ENCODE measurements around the gene GPR137B.
"Not testable (repeated sequence)": the region's sequence is repeated elsewhere in the genome, so short reads cannot be mapped to it uniquely, and the experiment has no call there.

GPR137B gene

DNA sequence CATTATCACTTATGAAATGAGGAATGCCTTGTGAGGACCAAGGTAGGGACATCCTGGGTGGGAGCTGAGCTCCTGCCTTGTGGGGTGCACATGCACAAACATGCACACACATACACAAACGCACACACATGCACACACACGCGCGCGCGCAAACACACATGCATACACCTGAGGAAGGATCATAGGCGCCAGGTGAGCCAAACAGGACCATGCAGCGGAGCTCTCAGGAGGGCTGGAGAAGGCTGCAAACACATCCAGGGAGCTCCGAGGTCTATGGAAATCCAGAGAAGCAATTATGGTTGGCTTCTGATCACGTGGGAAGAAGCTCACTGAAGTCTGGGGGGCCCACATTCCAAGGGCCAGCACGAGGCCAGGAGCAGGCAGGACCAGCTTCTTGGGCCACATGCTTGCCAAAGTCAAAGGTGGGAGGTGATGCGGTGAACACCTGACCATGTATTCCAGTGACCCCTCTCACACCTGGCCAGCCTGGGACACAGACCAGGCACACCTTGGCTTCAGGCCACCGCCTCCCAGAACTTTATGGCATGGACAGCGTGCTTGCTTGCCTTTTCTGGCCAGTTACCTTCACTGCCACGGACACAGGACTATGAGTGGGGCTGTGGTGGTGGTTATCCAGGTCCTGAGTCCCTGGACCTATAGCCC, 13.6 kb downstream of the GPR137B start:
- peak; percentile 61 for FAIRE-seq
- DNase-seq (ENCODE audit: insufficient read length, low spot score) = no peak
- peak; percentile 13; the same call in 1 of the 2 replicates for TF ChIP-seq POLR2AphosphoS5 (IDR thresholded peaks at IDR 0.05; ENCODE audit: low read depth, low read length)
- 0 out of 2 replicates have a peak, but pooled peaks have one; percentile 7 for TF ChIP-seq POLR2A (IDR thresholded peaks at IDR 0.05; ENCODE audit: low read depth, low read length)
- TF ChIP-seq SPI1 (IDR thresholded peaks at IDR 0.05; ENCODE audit: low read depth, low read length) = no peak

- FAIRE-seq (peak; percentile 98), DNase-seq (ENCODE audit: insufficient read length, low spot score) (peak; percentile 86)
- TF ChIP-seq PAX5 (IDR thresholded peaks at IDR 0.05; ENCODE audit: insufficient read depth, low read length, severe bottlenecking) (peak; percentile 4), POU2F2 (IDR thresholded peaks at IDR 0.05; ENCODE audit: low read depth, low read length) (peak; percentile 100), POLR2A (IDR thresholded peaks at IDR 0.05; ENCODE audit: low read depth, low read length) (peak; percentile 62; the same call in 1 of the 2 replicates), POLR2AphosphoS5 (IDR thresholded peaks at IDR 0.05; ENCODE audit: low read depth, low read length) (peak; percentile 85), TAF1 (IDR thresholded peaks at IDR 0.05; ENCODE audit: low read depth, low read length) (peak; percentile 24; the same call in 1 of the 2 replicates), SPI1 (IDR thresholded peaks at IDR 0.05; ENCODE audit: low read depth, low read length) (peak; percentile 86)
Measured at GRCh38 chr1:236156512-236157208, 14.3 kb downstream of the GPR137B start.

GRCh38 chr1:236158072-236158471, 15.7 kb downstream of the GPR137B start:
- not testable (repeated sequence) for DNase-seq (ENCODE audit: insufficient read length, low spot score)
- peak; percentile 47 for FAIRE-seq

GRCh38 chr1:236158719-236159118, 16.4 kb downstream of the GPR137B start:
- no peak for TF ChIP-seq SPI1 (IDR thresholded peaks at IDR 0.05; ENCODE audit: low read depth, low read length)
- no peak for TF ChIP-seq POLR2AphosphoS5 (IDR thresholded peaks at IDR 0.05; ENCODE audit: low read depth, low read length)
- TF ChIP-seq POU2F2 (IDR thresholded peaks at IDR 0.05; ENCODE audit: low read depth, low read length) = no peak
- no peak for TF ChIP-seq POLR2A (IDR thresholded peaks at IDR 0.05; ENCODE audit: low read depth, low read length)
- no peak for TF ChIP-seq PAX5 (IDR thresholded peaks at IDR 0.05; ENCODE audit: insufficient read depth, low read length, severe bottlenecking)
- no peak for TF ChIP-seq TAF1 (IDR thresholded peaks at IDR 0.05; ENCODE audit: low read depth, low read length)
- no peak for DNase-seq (ENCODE audit: insufficient read length, low spot score)
- FAIRE-seq = peak; percentile 52

- peak; percentile 52 for DNase-seq (ENCODE audit: insufficient read length, low spot score)
- peak; percentile 66 for FAIRE-seq
- peak; percentile 48 for TF ChIP-seq POLR2A (IDR thresholded peaks at IDR 0.05; ENCODE audit: low read depth, low read length)
- TF ChIP-seq POU2F2 (IDR thresholded peaks at IDR 0.05; ENCODE audit: low read depth, low read length) = no peak; the same call in 1 of the 2 replicates
- TF ChIP-seq SPI1 (IDR thresholded peaks at IDR 0.05; ENCODE audit: low read depth, low read length) = peak; percentile 68
- TF ChIP-seq PAX5 (IDR thresholded peaks at IDR 0.05; ENCODE audit: insufficient read depth, low read length, severe bottlenecking) = no peak
- TF ChIP-seq POLR2AphosphoS5 (IDR thresholded peaks at IDR 0.05; ENCODE audit: low read depth, low read length) = no peak; the same call in 1 of the 2 replicates
- no peak for TF ChIP-seq TAF1 (IDR thresholded peaks at IDR 0.05; ENCODE audit: low read depth, low read length)
Measured at GRCh38 chr1:236159704-236160539, 17.6 kb downstream of the GPR137B start.

DNA sequence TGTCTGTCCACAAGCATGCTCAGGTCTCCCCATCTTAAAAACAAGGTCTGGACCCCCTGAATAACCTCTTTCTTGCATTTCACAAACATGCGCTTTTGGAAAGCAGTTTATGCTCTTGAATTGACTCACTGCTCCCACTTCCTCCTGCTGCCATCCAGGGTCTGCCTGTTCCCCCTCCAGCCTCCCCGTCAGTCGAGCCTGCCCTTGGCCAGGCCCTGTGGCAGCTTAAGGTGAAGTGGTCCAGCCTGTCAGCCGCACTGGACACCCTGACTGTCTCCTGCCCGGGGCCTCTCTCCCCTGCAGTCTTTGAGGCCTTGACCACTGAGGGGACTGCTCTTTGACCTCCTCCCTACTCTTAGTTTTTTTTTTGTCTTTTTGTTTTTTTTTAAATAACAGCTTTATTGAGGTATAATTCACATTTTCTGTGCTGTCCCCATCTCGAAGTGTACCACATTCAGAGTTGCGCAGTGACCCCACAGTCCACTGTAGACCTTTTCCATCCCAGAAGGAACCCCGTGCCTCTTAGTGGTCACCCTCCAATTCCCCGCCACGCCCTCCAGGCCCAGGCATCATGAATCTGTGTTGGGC, 18.3 kb downstream of the GPR137B start:
- FAIRE-seq (peak; percentile 81), DNase-seq (ENCODE audit: insufficient read length, low spot score) (no peak)
- TF ChIP-seq SPI1 (IDR thresholded peaks at IDR 0.05; ENCODE audit: low read depth, low read length) (peak; percentile 98), PAX5 (IDR thresholded peaks at IDR 0.05; ENCODE audit: insufficient read depth, low read length, severe bottlenecking) (no peak)

DNA sequence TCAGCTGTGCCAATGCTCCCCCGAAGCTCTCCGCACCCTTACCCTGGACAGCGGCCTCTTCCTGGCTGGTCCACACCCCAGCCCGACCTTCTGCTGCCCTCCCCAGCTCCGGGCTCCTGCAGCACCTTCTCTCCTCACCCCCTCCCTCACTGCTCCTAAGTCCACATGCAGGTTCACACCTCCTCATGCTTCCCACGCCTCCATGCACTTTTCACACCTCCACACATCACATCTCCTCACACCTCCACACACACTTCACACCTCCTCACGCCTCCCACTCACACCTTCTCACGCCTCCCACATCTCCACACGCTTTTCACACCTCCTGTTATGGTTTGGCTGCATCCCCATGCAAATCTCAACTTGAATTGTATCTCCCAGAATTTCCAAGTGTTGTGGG, 18.9 kb downstream of the GPR137B start:
- DNase-seq (ENCODE audit: insufficient read length, low spot score) (no peak), FAIRE-seq (no peak)
- no peak for TF ChIP-seq SPI1 (IDR thresholded peaks at IDR 0.05; ENCODE audit: low read depth, low read length)
- no peak for TF ChIP-seq TAF1 (IDR thresholded peaks at IDR 0.05; ENCODE audit: low read depth, low read length)
- TF ChIP-seq POLR2AphosphoS5 (IDR thresholded peaks at IDR 0.05; ENCODE audit: low read depth, low read length) = no peak
- TF ChIP-seq PAX5 (IDR thresholded peaks at IDR 0.05; ENCODE audit: insufficient read depth, low read length, severe bottlenecking) = no peak
- TF ChIP-seq POLR2A (IDR thresholded peaks at IDR 0.05; ENCODE audit: low read depth, low read length) = no peak
- no peak for TF ChIP-seq POU2F2 (IDR thresholded peaks at IDR 0.05; ENCODE audit: low read depth, low read length)

GRCh38 chr1:236161755-236162154, 19.4 kb downstream of the GPR137B start:
- not testable (repeated sequence) for DNase-seq (ENCODE audit: insufficient read length, low spot score); FAIRE-seq

DNA sequence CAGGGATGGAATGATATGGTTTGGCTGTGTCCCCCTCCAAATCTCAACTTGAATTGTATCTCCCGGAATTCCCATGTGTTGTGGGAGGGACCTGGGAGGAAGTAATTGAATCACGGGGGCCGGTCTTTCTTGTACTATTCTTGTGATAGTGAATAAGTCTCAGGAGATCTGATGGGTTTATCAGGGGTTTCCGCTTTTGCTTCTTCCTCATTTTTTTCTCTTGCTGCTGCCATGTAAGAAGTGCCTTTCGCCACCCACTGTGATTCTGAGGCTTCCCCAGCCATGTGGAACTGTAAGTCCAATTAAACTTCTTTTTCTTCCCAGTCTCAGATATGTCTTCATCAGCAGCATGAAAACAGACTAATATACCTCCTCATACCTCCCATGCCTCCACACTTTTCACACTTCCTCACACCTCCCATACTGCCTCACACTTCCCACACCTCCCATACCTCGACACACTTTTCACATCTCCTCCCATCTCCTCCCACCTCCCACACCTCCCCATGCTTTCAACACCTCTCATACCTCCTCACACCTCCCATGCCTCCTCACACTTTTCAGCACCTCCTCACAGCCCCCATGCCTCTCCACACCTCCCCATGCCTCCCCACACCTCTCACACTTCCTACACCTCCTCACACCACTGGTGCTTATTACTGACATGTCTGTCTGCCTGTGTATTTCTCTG, 21.3 kb downstream of the GPR137B start:
- TF ChIP-seq TAF1 (IDR thresholded peaks at IDR 0.05; ENCODE audit: low read depth, low read length) = no peak
- TF ChIP-seq POU2F2 (IDR thresholded peaks at IDR 0.05; ENCODE audit: low read depth, low read length) = no peak
- no peak for TF ChIP-seq POLR2A (IDR thresholded peaks at IDR 0.05; ENCODE audit: low read depth, low read length)
- TF ChIP-seq SPI1 (IDR thresholded peaks at IDR 0.05; ENCODE audit: low read depth, low read length) = no peak; the same call in 1 of the 2 replicates
- no peak for TF ChIP-seq PAX5 (IDR thresholded peaks at IDR 0.05; ENCODE audit: insufficient read depth, low read length, severe bottlenecking)
- TF ChIP-seq POLR2AphosphoS5 (IDR thresholded peaks at IDR 0.05; ENCODE audit: low read depth, low read length) = no peak
- DNase-seq (ENCODE audit: insufficient read length, low spot score) = no peak
- FAIRE-seq = no peak

Data from GM12891 (cell line).